Measurements from ENCODE around the gene FGF9.

The FGF9 gene

DNA sequence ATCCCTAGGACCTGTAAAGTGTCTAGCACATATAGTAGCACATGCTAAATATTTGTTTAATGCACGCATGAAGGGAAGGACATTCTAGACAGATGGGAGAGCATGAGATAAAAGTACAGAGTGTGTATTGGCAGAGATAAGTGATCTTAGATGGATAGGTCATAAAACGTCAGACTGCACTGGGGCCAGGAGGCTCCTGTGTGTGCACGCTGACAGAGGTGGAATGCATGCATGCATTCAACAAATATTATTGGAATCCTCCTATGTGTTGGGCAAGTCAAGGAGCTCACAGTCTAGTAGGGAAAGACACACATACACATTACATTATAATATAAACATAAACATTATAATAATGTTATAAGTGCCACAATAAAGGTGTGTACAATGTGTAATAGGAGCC is 73.3 kb downstream of the FGF9 start:
- TF ChIP-seq ZNF274 (IDR thresholded peaks at IDR 0.05; ENCODE audit: low read depth, low read length) = no peak
- H3K4me3 ChIP-seq (ENCODE audit: low read length) = no peak overlapping the region

DNA sequence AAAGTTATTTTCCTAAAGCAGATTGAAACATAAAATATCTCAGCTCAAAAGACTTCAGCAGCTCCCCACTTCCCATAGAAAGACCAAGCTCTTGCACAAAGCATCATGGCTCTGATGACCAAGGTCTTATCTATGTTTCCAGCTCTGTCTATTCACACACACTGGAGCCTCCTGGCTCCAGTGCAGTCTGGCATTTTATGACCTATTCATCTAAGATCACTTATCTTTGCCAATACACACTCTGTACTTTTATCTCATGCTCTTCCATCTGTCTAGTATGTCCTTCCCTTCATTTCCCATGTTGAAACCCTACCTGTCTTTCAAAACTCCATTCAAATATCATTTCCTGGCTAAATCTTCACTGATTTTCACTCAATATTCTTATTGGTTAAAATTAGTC is 74.4 kb downstream of the FGF9 start:
- TF ChIP-seq ZNF274 (IDR thresholded peaks at IDR 0.05; ENCODE audit: low read depth, low read length) = no peak
- no peak overlapping the region for H3K4me3 ChIP-seq (ENCODE audit: low read length)

DNA sequence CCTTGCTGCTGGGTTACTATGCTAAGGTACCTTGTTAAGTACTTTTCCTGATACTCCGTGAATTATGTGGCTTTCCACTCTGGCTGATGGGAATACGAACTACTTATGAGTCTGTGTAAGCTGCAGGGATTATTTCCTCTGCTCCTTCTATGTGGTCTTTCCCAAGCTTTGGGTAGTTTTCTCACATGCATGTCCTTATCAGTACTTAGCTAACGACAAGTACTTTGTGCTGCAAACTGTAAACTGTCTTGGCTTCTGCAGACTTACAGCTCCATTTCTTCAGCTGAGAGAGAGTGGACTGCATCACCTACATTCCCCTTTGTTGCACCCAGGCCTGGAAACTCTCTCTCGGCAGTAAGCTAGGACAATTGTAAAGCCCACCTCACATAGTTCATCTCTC is 76.6 kb downstream of the FGF9 start:
- no peak for TF ChIP-seq ZNF274 (IDR thresholded peaks at IDR 0.05; ENCODE audit: low read depth, low read length)
- H3K4me3 ChIP-seq (ENCODE audit: low read length) = no peak overlapping the region

DNA sequence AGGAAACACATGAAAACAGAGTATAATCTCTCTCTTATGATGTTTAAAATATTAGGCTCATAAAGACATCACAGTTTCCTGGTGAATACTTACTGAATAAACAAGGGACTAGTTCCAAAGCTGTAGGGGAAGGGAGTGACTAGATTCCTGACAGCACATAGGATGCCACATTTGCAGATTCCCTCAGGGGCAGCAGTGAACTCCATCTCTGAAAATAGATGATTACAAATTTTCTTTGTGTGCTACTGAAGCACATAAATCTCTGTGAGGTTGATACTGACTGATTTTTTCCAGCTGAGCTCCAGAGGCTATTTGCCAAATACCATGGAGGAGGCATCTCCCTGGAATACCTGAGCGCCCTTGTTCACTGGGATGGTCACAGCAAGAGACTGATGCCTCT is 77.3 kb downstream of the FGF9 start:
- no peak overlapping the region for H3K4me3 ChIP-seq (ENCODE audit: low read length)
- no peak for TF ChIP-seq ZNF274 (IDR thresholded peaks at IDR 0.05; ENCODE audit: low read depth, low read length)

DNA sequence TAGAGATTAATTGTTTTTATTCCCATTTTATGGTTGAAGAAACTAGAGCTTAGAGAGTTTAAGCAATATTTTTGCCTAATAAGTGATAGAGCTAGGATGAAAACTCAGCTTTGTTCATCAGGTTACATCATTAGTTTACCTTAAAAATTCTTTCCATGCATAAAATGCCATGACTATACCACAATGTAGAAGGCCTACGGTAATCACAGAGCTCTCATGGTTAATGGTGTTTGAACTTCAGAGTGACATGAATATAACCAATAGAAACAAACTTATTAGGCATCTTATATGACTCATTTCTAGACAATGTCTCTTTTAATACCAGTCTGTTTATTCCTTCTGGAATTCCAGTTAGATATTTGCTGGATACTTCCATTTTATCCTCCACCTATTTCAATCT is 78.5 kb downstream of the FGF9 start:
- no peak overlapping the region for H3K4me3 ChIP-seq (ENCODE audit: low read length)
- TF ChIP-seq ZNF274 (IDR thresholded peaks at IDR 0.05; ENCODE audit: low read depth, low read length) = no peak

DNA sequence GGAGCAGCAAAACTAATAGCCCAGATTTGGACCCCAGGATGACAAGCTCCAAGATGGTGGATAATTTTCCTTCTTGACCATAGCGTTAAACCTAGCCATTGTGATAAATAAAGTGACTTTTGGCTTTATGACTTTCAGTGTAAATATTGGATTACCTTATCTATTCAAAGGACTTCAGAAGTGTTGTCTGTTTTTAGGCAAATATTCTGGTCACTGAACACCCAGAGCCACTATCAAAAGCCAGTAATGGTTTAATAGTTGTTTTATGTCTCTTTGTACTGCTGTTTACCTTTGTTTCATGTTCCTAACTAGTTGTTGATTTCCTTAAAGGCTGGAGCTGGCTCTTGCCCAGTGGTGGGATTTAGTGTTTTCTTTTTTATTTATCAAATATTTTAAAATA is 81.6 kb downstream of the FGF9 start:
- no peak overlapping the region for H3K4me3 ChIP-seq (ENCODE audit: low read length)
- no peak for TF ChIP-seq ZNF274 (IDR thresholded peaks at IDR 0.05; ENCODE audit: low read depth, low read length)

DNA sequence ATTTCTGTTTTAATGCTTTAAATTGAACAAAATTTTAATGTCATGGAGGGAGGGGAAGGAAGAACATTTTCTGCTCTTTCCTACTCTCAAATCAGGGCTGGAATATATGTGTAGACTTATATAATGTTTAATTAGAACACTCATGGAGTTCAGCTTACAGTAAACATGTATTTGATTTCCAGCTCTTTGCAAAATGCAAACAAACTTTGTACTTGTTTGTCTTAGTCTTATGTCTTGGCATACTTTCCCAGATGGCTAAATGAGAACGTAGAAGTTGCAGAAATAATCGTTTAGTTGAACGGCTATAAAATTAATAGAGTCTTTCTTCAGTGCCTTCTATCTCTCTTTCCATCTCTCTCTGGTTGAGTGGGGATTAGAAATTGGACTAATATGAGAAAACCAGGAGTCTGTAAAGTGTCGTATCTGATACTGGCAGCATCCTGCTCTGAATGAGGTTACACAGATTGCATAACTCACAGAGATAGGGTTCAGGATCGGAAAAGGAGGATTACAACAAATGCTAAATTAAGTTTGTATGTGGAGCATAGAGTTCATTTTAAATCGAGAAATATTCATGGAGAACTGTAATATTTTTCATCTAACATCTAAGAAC is 82.3 kb downstream of the FGF9 start:
- H3K4me3 ChIP-seq (ENCODE audit: low read length) = no peak overlapping the region
- TF ChIP-seq ZNF274 (IDR thresholded peaks at IDR 0.05; ENCODE audit: low read depth, low read length) = no peak

Measured in GM08714 (cell line).